GM19372 (cell line): Measurements from ENCODE around the gene NECTIN2.

Source experiments
- ATAC-seq: cut with Tn5 transposase; IDR thresholded peaks from one replicate; pipeline ENCODE4 v1.9.1; 2021; ENCODE audit warnings: mild to moderate bottlenecking, low read depth, moderate library complexity; ENCODE audit not compliant: unreplicated experiment

NECTIN2 gene

DNA sequence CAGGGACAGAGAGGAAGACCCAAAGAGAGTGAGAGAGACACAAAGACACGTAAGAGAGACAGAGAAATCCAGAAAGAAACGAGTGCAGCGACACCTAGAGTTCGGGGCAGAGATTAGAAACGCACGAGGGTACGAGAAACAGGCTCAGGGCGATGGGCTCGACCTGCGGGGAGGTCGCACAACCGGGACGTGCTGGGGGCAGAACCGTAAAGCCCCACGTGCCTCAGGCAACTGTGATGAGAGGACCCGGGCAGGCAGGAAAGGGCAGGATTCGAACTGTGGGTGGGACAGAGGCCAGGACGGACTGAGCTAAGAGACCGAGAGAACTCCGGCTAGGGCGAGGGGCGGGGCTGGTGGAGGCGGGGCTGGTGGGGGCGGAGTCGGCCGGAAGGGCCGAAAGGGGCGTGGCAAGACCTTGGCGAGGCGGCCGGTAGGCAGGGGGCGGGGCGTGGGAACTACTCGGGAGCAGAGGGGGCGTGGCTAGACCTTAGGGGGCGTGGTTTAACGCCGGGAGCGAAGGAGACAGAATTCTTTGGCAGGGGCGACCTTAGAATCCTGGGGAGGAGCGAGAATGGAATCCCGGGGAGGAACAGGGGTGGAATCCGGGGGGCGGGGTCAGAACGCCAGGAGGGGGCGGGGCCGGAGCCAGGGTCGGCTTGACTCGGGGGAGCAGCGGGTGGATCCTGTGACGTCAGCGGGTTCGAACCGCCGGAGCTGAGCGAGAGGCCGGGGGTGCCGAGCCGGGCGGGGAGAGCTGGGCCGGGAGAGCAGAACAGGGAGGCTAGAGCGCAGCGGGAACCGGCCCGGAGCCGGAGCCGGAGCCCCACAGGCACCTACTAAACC lies at the start of gene NECTIN2:
Gene NECTIN2, plus strand, starts transcription at position 686 of the 843 bp plus-strand sequence. CDS start 229 bp downstream, outside the sequence.
- ATAC-seq, result no peak

- ATAC-seq, result no peak
Observed at GRCh38 chr19:44796701-44797115, 49.4 kb upstream of the NECTIN2 start.

DNA sequence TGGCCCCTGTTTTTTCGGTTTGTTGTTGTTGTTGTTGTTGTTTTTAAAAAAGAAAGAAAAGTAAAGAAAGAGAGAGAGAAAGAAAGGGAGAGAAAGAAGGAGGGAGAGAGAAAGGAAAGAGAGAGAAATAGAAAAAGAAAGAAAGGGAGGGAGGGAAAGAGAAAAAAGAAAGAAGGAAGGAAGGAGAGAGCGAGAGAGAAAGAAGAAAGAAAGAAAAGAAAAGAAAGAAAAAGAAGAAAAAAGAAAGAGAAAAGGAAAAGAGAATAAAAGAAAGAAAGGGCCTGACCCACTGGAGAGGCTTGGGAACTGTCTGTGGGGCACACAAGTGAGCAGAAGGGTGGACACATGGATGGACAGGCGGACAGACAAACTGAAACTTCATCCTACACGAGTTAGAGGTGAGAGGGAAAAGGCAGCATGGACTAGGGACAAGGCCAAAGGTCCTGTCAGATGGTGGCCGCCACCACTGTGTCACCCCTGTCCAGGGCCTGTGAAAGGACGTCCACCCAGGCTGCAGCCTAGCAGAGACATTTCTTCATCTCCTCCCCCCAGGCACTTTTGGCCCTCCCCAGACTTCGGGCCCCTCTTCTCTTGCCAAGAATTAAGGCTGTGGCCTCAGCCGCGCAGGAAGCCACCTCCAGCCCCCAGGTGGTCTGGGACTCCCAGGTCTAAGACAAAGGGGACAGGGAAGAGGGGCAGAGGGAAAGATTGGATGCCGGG lies 46.3 kb upstream of the NECTIN2 start:
- ATAC-seq, result no peak

DNA sequence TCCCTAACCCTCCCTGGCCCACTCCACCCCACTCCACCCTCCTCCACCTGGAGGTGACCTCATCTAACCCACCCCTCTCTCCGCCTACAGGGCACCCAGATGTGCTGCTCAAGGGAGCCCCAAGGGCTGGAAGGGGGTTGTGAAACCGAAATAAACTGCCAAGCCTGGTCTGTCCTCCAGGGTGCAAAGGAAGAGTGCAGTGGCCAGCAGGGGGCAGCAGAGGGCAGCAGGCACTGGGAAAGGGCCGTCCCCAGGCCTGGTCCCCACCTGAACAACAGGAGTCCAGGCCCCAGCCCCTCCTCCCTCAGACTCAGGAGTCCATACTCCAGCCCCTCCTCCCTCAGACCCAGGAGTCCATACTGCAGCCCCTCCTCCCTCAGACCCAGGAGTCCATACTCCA lies 45.6 kb upstream of the NECTIN2 start:
- ATAC-seq, result peak; percentile 79

DNA sequence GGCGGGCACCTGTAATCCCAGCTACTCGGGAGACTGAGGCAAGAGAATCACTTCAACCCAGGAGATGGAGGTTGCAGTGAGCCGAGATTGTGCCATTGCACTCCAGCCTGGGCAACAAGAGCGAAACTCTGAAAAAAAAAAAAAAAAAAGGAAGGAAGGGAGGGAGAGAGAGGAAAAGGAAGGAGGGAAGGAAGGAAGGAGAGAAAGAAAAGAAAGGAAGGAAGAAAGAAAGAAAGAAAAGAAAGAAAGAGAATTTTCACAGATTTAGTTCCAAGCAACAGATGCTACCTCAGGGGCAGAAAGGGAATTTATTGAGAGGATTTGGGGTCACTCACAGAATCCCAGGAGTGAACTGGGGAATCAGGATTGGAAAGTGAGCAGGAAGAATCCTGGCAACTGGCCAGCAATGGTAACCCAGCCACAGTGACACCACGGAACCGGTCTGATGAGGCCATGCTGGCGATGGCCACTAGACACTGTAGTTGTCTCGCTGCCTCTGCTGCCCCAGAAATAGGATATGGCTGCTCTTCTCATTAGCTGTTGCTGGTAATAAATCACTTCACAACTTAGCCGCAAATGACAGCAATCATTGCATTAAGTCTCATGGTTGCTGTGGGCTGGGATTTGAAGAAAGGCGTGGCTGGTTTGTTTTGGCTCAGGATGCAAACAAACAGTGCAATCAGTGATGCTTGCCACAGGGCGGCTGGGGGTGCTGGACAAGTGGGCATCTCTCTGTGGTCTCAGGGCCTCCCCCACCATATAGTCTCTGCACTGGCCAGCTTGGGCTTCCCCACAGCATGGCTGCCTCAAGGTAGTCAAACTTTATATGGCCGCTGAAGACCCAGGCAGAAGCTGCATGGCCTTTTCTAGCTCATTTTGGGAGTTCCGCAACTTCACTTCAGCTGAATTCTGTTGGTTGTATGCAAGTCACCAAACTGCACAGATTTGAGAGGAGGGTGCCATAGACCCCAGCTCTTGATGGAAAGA lies 42.4 kb upstream of the NECTIN2 start:
- no peak for ATAC-seq

- ATAC-seq, result no peak
Observed at GRCh38 chr19:44806291-44806690, 39.8 kb upstream of the NECTIN2 start.

DNA sequence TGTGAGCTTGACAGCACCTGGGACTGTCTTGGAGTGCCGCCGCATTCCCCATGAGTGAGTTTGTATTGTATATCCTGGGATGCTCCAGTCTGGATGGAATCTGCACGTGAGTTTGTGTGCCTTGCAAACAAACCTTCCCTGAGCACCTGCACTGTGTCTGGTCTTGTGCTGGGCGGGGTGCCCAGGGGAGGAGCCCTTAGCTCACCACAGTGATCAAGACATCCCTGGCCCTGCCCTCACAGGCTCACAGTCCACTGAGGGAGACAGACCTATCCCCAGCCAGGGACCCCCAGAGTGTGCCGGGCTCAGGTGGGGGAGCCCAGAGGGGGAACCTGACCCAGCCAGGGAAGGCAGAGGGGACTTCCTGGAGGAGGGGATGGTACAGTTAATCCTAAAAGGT lies 38.9 kb upstream of the NECTIN2 start:
- no peak for ATAC-seq

DNA sequence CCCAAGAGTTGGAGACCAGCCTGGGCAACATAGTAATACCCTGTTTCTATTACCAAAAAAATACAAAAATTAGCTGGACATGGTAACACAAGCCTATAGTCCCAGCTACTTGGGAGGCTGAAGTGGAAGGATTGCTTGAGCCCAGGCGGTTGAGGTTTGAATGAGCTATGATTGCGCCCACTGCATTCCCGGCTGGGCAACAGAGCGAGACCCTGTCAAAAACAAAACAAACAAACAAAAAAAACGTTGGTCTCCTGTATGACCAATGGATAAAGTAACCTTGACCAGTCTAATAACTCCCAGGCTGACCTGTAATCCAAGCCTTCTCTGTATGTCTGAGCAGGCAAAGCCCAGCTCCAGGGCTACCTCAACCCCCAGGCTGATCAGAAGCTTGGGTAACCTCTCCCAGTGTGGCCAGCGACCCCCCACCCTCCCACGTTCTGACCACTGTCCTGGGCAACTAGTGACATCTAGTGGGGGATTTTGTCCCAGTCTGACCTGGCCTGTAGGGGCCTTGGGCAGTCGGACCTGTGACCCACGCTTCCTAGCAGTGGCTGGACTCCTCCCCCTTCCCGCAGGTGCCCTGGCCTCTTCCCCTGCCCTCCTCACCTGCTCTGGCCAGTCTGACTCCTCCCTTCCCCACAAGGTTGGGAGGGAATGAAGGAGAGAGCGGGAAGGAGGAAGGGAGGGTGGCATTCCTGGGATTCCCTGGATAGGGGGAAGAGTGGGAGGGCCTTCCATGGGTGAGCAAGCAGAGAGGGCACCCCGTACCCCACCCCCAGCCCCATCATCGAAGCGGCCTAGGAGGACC lies 38.2 kb upstream of the NECTIN2 start:
- ATAC-seq, result no peak

DNA sequence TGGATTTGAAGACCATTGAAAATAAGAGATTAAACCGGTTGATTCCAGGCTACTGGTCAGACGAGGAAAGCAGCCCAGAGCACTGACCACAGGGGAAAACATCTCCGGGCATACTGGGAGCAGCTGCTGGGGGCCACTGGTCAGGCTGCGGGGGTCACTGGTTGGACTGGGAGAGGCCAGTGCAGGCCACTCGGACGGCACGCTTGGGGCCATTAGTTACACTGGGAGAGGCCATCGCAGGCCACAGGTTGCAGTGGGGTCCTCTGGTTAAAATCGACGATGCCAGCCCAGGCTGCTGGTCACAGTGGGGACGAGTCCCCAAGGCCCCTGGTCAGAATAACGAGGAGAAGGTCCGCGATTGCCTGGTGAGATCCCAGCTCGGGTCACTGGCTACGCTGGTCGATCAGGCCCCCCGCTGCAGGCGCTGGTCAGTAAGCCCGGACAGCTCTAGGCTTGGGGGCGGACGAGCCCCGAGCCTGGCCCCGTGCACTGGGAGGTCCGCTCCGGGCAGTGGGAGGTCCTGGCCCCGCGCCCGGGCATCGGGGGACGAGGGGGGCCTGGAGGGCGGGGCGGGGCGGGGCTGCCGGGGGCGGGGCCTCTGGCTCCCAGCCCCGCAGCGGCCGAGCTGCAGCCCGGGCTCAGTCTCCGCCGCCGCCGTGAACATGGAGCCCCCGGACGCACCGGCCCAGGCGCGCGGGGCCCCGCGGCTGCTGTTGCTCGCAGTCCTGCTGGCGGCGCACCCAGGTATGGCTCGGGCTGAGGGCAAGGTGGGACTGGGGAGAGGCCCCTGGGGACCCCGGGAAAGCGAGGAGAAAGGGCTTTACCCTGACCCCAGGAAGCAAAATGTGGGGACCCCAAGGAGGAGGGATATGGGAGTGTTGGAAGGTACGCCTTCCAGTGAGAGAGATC lies 37.4 kb upstream of the NECTIN2 start, which contains the start of gene BCAM:
Gene BCAM, plus strand, starts transcription at position 641 of the 909 bp plus-strand sequence. Its CDS starts 22 bp downstream, at position 663.
- ATAC-seq, result no peak

DNA sequence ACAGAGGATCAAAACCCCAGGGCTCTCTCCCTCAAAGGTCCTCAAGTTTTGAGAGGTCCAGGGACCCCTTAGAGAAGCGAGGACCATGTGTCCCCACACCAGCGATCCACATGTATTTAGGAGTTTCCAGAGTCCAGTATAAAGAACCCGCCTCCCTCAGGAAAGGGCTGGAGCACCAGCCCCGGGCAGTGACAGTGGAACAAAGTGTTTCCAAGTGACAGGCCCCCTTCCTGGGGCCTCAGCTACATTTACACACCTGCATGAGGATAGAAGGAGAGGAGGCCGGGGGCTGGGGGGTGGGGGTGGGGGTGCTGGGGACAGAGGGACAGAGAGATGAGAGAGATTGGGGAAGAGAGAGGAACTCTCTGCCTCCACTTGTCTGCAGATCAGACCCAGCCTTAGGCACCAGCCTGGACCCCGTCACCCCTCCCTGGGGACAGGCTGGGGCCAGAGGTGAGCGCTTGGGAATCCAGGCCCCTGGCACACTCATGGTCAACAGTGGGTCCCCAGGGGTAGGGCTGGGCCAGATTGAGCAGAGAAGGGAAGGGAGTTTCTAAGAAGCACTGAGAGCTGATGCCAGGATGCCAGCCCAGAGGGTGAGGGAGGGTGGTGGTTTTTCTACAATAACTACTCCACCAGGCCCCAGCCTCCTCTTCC lies 36.4 kb upstream of the NECTIN2 start:
- no peak for ATAC-seq

DNA sequence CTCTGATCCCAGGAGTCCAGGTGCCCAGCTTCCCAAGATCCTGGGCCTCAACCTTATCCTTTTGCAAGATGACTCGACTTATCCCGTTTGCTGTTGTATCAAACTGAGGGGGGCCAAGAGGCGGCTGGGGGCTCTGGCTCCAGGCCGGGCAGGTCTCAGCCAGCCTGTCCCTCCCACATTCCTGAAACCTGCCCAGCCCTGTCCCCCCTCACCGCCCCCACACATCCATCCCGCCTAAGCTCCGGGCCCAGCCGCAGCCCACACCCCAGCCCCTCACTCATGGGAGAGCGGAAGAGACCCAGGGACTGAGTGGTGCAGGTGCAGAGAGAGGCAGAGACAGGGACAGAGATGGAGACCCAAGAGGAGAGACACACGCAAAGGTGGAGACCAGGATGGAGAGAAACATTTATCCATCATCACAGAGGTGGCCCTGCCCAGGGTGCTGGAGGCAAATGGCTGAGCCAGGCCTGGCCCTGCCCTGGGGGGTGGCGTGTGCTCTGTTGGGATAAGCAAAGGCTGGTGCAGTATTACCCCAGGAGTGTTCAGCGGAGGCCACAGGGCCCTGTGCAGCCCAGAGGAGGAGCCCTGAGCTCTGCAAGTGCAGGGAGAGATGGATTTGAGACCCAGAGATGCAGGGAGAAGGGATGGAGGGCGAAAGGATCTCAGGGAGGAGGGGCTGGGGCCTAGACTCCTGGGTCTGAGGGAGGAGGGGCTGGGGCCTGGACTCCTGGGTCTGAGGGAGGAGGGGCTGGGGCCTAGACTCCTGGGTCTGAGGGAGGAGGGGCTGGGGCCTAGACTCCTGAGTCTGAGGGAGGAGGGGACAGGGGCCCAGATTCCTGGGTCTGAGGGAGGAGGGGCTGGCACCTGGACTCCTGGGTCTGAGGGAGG lies 35.6 kb upstream of the NECTIN2 start:
- no peak for ATAC-seq

- ATAC-seq, result no peak
Observed at GRCh38 chr19:44811122-44811419, 35.0 kb upstream of the NECTIN2 start.

GRCh38 chr19:44812142-44812718 lies 33.9 kb upstream of the NECTIN2 start:
- no peak for ATAC-seq

DNA sequence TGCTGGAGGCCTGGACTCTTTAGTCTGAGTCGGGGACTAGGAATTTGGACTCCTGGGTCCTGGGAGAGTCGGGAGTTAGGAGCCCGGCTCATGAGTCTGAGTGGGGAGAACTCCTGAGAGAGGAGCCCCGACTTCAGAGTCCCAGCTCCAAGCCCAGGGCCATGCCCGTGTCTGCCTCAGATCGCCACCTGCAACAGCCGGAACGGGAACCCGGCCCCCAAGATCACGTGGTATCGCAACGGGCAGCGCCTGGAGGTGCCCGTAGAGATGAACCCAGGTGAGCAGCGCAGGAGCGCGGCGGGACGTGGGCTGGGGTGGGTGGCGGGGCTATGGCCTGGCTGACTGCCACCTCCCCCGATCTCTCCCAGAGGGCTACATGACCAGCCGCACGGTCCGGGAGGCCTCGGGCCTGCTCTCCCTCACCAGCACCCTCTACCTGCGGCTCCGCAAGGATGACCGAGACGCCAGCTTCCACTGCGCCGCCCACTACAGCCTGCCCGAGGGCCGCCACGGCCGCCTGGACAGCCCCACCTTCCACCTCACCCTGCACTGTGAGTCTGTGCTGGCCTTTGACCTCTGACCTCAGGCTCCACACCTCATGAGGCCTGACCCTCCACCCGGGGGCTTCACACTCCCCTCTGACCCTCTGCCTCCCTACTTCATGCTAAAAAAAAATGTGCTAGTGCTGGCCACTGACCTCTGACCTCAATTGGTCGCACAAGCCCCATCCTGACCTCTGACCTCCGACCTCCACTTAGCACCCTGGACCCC lies 32.8 kb upstream of the NECTIN2 start:
- no peak for ATAC-seq

DNA sequence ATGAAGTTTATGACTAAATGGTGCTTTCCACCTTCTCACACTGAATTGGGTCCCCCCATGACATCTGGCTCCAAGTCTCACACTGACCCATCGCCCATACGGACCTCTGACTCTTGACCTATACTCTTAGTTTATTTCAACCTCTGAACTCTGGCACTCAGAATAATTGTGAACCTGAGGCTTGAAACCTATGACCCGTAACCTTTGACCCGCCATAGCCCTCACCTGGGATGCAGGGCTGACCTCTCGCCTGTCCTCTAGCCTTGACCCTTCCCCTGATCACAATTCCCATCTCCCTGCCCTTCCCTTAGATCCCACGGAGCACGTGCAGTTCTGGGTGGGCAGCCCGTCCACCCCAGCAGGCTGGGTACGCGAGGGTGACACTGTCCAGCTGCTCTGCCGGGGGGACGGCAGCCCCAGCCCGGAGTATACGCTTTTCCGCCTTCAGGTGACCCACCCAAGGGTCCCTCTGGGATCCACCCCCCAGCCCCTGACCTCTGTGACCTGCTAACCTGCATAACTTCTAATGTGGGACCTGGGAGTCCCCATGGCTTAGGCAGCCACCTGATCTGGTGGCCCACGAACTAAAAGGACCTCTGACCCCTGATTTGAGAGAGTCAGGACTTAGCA lies 32.1 kb upstream of the NECTIN2 start:
- no peak for ATAC-seq

GRCh38 chr19:44814517-44814916 lies 31.6 kb upstream of the NECTIN2 start:
- no peak for ATAC-seq
